ENCODE data around the gene SPRR3. TPM values are rescaled to one million over a fixed set of nuclear protein-coding genes. Genes with fewer than 3 reads are reported as not detected.

The SPRR3 gene, protein sequence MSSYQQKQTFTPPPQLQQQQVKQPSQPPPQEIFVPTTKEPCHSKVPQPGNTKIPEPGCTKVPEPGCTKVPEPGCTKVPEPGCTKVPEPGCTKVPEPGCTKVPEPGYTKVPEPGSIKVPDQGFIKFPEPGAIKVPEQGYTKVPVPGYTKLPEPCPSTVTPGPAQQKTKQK
- not detected for polyA plus RNA-seq (2013, experiment 1 of 2)
- polyA plus RNA-seq (2013, experiment 2 of 2), result not detected

DNA sequence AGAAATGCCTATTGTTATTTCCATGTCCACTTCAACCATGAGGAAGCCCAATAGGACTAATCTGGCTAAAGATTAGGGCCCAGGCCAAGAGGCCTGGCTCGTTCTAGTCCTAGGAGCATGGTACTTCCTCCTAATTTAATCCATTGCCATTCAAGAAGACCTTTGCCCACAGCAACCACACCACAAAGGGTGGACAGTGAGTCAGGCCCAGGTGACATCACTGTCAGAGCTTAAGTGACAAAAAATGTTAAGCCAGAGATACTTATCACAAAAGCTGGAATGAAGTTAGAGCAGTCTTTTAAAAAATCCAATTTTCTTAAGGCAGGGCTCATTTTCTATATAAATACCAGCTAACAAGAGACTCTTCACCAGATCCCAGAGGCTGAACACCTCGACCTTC lies at the start of gene SPRR3:
Gene SPRR3 (plus strand): TSS at position 368 of the 400 bp plus-strand sequence. CDS start 1,272 bp downstream, outside the sequence.
- Histone ChIP-seq H3K36me3 (ENCODE audit: insufficient read depth, low read length) (no peaks in the 10 kb centered on the region), H3K4me1 (ENCODE audit: insufficient read depth, low read length) (peaks cover 5% of the 10 kb centered on the region; the same call in 1 of the 2 replicates), H3K27ac (ENCODE audit: low read depth, low read length) (no peak within 1 kb of the TSS), H3K27me3 (ENCODE audit: insufficient read depth, low read length) (no peaks in the 10 kb centered on the region), H3K9ac (ENCODE audit: low read depth, low read length) (no peak within 1 kb of the TSS), H3K9me3 (ENCODE audit: insufficient read depth, low read depth, low read length) (peaks cover 15% of the 10 kb centered on the region), H3K4me3 (ENCODE audit: low read length) (no peak within 1 kb of the TSS)
- WGBS, result 68% methylated on average over 2 of the region's 2 CpGs

GRCh38 chr1:152953761-152954160 lies 47.8 kb upstream of the SPRR3 start:
- no peaks in the 10 kb centered on the region for H3K27me3 ChIP-seq (ENCODE audit: insufficient read depth, low read length)
- H3K36me3 ChIP-seq (ENCODE audit: insufficient read depth, low read length), result no peaks in the 10 kb centered on the region
- H3K9ac ChIP-seq (ENCODE audit: low read depth, low read length), result no peak overlapping the region
- no peak overlapping the region for H3K4me3 ChIP-seq (ENCODE audit: low read length)
- H3K4me1 ChIP-seq (ENCODE audit: insufficient read depth, low read length), result no peaks in the 10 kb centered on the region
- WGBS, result 78% methylated on average over 7 of the region's 7 CpGs
- H3K27ac ChIP-seq (ENCODE audit: low read depth, low read length), result no peak overlapping the region
- H3K9me3 ChIP-seq (ENCODE audit: insufficient read depth, low read depth, low read length), result peaks cover 43% of the 10 kb centered on the region; the same call in 1 of the 2 replicates

- 80% methylated on average over 5 of the region's 6 CpGs for WGBS
- Histone ChIP-seq H3K9me3 (ENCODE audit: insufficient read depth, low read depth, low read length) (peaks cover 46% of the 10 kb centered on the region; the same call in 1 of the 2 replicates), H3K27ac (ENCODE audit: low read depth, low read length) (no peak overlapping the region)
Observed at GRCh38 chr1:152954436-152954835, 47.1 kb upstream of the SPRR3 start.

DNA sequence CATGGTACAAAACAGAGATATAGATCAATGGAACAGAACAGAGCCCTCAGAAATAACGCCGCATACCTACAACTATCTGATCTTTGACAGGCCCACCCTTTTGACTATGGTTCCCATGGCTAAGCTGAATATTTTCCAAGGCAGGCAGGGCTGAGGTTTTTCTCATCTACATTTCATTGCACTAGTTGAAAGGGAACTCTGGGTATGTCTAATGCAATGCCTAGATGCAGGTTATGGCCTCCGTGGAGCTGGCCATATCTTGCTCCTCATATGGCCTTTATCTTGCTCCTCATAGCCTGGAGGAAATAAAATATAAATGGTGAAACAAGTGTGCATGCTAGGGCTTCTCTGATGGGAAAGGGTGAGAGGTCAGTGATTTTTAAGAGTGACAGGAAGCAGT lies 44.0 kb upstream of the SPRR3 start:
- no peaks in the 10 kb centered on the region for H3K27me3 ChIP-seq (ENCODE audit: insufficient read depth, low read length)
- no peaks in the 10 kb centered on the region for H3K36me3 ChIP-seq (ENCODE audit: insufficient read depth, low read length)
- no peak overlapping the region for H3K9ac ChIP-seq (ENCODE audit: low read depth, low read length)
- H3K9me3 ChIP-seq (ENCODE audit: insufficient read depth, low read depth, low read length), result peaks cover 26% of the 10 kb centered on the region; the same call in 1 of the 2 replicates
- WGBS, result 84% methylated on average over 3 of the region's 3 CpGs
- no peaks in the 10 kb centered on the region for H3K4me1 ChIP-seq (ENCODE audit: insufficient read depth, low read length)
- no peak overlapping the region for H3K27ac ChIP-seq (ENCODE audit: low read depth, low read length)
- no peak overlapping the region for H3K4me3 ChIP-seq (ENCODE audit: low read length)

More at GRCh38 chr1:152954436-152954835, 47.1 kb upstream of the SPRR3 start:
- no peaks in the 10 kb centered on the region for H3K4me1 ChIP-seq (ENCODE audit: insufficient read depth, low read length)
- H3K4me3 ChIP-seq (ENCODE audit: low read length), result no peak overlapping the region
- H3K36me3 ChIP-seq (ENCODE audit: insufficient read depth, low read length), result no peaks in the 10 kb centered on the region
- no peaks in the 10 kb centered on the region for H3K27me3 ChIP-seq (ENCODE audit: insufficient read depth, low read length)
- H3K9ac ChIP-seq (ENCODE audit: low read depth, low read length), result no peak overlapping the region

DNA sequence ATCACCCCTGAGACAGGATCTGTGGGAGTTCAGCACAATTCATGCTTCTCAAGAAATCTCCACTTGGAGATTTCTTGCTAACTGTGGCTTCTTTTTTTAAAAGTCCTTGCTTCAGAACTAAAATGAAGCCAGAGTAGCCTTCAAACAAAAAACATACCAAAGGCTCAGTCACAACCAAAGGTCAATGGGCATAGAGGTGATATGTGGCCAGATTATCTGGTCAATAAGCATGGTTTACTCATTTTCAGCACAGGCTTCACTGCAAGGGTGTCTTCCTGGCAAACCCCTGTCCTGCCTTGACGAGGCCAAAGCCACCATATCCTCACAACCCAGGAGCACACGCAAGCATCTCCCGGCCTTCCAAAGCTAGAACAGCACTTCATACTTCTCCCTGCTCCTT lies 42.3 kb upstream of the SPRR3 start:
- Histone ChIP-seq H3K4me1 (ENCODE audit: insufficient read depth, low read length) (no peaks in the 10 kb centered on the region), H3K27ac (ENCODE audit: low read depth, low read length) (no peak overlapping the region), H3K4me3 (ENCODE audit: low read length) (no peak overlapping the region), H3K9ac (ENCODE audit: low read depth, low read length) (no peak overlapping the region), H3K27me3 (ENCODE audit: insufficient read depth, low read length) (no peaks in the 10 kb centered on the region), H3K9me3 (ENCODE audit: insufficient read depth, low read depth, low read length) (peaks cover 30% of the 10 kb centered on the region; the same call in 1 of the 2 replicates), H3K36me3 (ENCODE audit: insufficient read depth, low read length) (no peaks in the 10 kb centered on the region)
- 81% methylated on average over 3 of the region's 3 CpGs for WGBS

DNA sequence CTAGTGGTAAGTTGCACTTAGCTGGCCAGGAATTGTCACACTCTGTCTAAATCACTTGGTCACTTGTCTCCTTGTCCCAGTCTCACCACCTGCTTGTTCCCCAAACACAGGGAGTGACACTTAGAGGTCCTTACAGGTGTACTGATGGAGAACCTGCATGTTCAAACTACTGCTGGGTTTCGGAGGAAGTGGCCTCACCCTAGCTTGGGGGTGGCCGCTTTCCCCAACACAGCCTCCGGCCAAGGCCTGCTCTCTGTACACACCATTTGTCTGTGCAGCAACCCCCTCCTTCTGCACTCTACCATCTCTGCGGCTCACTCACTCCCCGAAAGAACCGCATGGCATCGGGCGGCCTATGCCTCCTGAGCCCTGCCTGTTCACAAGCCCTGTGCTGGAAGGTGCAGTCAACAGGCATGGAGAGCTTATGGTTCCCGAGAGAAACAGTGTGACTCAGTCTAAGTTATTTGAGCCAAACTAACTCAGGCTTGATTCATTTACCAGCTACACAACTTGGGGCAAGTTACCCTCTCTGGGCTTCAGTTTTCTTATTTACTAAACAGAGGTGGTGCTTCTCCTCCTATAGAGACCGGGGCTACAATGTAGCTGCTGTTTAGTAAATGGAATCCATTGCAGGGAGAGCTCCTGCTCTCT lies 41.6 kb upstream of the SPRR3 start:
- Histone ChIP-seq H3K27ac (ENCODE audit: low read depth, low read length) (no peak overlapping the region), H3K27me3 (ENCODE audit: insufficient read depth, low read length) (no peaks in the 10 kb centered on the region)
- WGBS, result 94% methylated on average over 10 of the region's 10 CpGs

DNA sequence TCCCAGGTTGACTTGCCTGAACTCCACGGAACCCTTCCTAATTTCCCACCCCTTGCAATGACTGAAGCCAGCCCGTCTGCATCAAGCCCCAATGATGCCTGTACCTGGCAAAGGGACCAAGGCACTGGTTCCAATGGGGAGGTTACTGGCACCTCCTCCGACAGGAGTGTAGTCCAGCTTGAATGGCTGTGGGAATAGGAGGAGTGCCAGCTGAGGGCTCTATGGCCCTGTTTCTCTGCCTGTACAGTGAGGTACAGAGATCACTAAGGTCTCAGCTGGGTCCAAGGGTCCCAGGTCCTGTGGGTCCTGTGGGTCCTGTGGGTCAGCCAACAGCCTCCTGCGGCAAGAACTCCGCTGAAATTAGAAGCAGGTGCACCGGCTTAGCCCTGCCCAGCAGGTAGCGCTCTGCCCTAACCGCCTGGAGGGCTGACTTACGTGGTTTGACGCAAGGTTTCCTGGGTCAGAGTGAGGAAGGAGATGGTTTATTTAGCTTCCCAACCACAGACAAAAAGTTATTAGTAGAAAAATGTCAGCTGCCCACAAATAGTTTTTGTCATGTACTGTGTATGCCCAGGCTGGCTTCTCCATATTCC lies 41.0 kb upstream of the SPRR3 start:
- Histone ChIP-seq H3K4me3 (ENCODE audit: low read length) (no peak overlapping the region), H3K9ac (ENCODE audit: low read depth, low read length) (no peak overlapping the region), H3K36me3 (ENCODE audit: insufficient read depth, low read length) (no peaks in the 10 kb centered on the region), H3K27me3 (ENCODE audit: insufficient read depth, low read length) (no peaks in the 10 kb centered on the region), H3K4me1 (ENCODE audit: insufficient read depth, low read length) (no peaks in the 10 kb centered on the region), H3K9me3 (ENCODE audit: insufficient read depth, low read depth, low read length) (peaks cover 24% of the 10 kb centered on the region; the same call in 1 of the 2 replicates), H3K27ac (ENCODE audit: low read depth, low read length) (no peak overlapping the region)
- 80% methylated on average over 9 of the region's 10 CpGs for WGBS

More for the DNA sequence above, 41.6 kb upstream of the SPRR3 start:
- H3K4me3 ChIP-seq (ENCODE audit: low read length), result no peak overlapping the region
- no peak overlapping the region for H3K9ac ChIP-seq (ENCODE audit: low read depth, low read length)
- H3K9me3 ChIP-seq (ENCODE audit: insufficient read depth, low read depth, low read length), result peaks cover 24% of the 10 kb centered on the region; the same call in 1 of the 2 replicates
- H3K36me3 ChIP-seq (ENCODE audit: insufficient read depth, low read length), result no peaks in the 10 kb centered on the region
- H3K4me1 ChIP-seq (ENCODE audit: insufficient read depth, low read length), result no peaks in the 10 kb centered on the region

GRCh38 chr1:152961226-152961891 lies 40.2 kb upstream of the SPRR3 start:
- no peak overlapping the region for H3K4me3 ChIP-seq (ENCODE audit: low read length)

GRCh38 chr1:152962876-152963415 lies 38.6 kb upstream of the SPRR3 start:
- Histone ChIP-seq H3K36me3 (ENCODE audit: insufficient read depth, low read length) (no peaks in the 10 kb centered on the region), H3K9me3 (ENCODE audit: insufficient read depth, low read depth, low read length) (peaks cover 24% of the 10 kb centered on the region; the same call in 1 of the 2 replicates), H3K4me3 (ENCODE audit: low read length) (no peak overlapping the region), H3K27me3 (ENCODE audit: insufficient read depth, low read length) (no peaks in the 10 kb centered on the region), H3K27ac (ENCODE audit: low read depth, low read length) (no peak overlapping the region), H3K9ac (ENCODE audit: low read depth, low read length) (no peak overlapping the region), H3K4me1 (ENCODE audit: insufficient read depth, low read length) (no peaks in the 10 kb centered on the region)
- 71% methylated on average over 2 of the region's 2 CpGs for WGBS

More at GRCh38 chr1:152961226-152961891, 40.2 kb upstream of the SPRR3 start:
- Histone ChIP-seq H3K27ac (ENCODE audit: low read depth, low read length) (no peak overlapping the region), H3K27me3 (ENCODE audit: insufficient read depth, low read length) (no peaks in the 10 kb centered on the region), H3K9ac (ENCODE audit: low read depth, low read length) (no peak overlapping the region), H3K36me3 (ENCODE audit: insufficient read depth, low read length) (no peaks in the 10 kb centered on the region), H3K9me3 (ENCODE audit: insufficient read depth, low read depth, low read length) (peaks cover 29% of the 10 kb centered on the region; the same call in 1 of the 2 replicates), H3K4me1 (ENCODE audit: insufficient read depth, low read length) (no peaks in the 10 kb centered on the region)
- WGBS, result 91% methylated on average over 7 of the region's 7 CpGs

GRCh38 chr1:152964536-152964935 lies 37.0 kb upstream of the SPRR3 start:
- Histone ChIP-seq H3K27ac (ENCODE audit: low read depth, low read length) (no peak overlapping the region), H3K27me3 (ENCODE audit: insufficient read depth, low read length) (no peaks in the 10 kb centered on the region), H3K9me3 (ENCODE audit: insufficient read depth, low read depth, low read length) (peaks cover 31% of the 10 kb centered on the region; the same call in 1 of the 2 replicates), H3K9ac (ENCODE audit: low read depth, low read length) (no peak overlapping the region), H3K4me3 (ENCODE audit: low read length) (no peak overlapping the region), H3K36me3 (ENCODE audit: insufficient read depth, low read length) (no peaks in the 10 kb centered on the region), H3K4me1 (ENCODE audit: insufficient read depth, low read length) (no peaks in the 10 kb centered on the region)
- WGBS, result 50% methylated on average over 1 of the region's 1 CpG

Data from HUES64 (cell line).